Hematopoietic multipotent progenitor cell treated with erythropoietin and hydrocortisone succinate and interleukin-3 and kit ligand, for 4 days (in vitro differentiated cells): ENCODE data around the gene CPNE6.
"Not testable (repeated sequence)": the region's sequence is repeated elsewhere in the genome, so short reads cannot be mapped to it uniquely, and the experiment has no call there.

Experiments used
- DNase-seq: peaks from one replicate; pipeline ENCODE4 v3.0.0-alpha.2; 2015

The CPNE6 gene

DNA sequence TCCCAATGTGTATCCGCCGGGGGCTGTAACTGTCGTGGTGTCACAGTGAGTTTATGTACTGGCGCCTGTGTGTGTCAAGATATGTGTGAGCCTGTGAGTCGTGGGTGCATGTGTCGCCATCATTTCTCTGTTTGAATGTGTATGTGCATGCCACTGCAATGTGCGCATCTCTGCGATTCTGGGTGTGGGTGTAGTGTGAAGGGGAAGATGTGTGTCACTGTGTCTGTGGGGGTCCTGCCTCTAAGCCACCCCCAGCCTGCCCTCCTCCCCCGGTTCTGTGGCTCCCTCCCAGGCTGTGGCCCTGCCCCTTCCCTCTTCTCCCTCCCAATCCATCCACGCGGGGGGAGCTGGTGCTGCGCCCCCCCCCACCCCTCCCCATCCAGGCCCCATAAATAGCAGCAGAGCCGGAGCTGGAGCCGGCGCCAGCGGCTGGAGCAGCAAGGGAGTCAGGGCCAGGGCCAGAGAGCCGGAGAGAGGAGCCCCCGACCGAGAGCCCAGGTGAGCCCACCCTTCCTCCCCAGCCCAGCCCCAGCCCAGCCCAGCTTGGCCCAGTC lies at the start of gene CPNE6:
Gene CPNE6 (plus strand): TSS at position 419 of the 554 bp plus-strand sequence. CDS start 1,375 bp downstream, outside the sequence.
- no peak for DNase-seq

DNA sequence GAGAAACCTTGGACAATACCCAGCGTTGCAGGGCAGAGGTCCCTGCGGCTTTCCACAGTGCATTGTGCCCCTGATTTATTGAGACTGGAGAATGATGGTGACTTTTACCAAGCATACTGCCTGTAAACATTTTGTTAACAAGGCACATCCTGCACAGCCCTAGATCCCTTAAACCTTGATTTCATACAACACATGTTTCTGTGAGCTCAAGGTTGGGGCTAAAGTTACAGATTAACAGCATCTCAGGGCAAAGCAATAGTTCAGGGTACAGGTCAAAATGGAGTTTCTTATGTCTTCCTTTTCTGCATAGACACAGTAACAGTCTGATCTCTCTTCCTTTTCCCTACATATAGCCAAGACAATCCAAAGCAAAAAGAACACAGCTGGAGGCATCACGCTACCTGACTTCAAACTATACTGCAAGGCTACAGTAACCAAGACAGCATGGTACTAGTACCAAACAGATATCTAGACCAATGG lies 46.4 kb upstream of the CPNE6 start:
- DNase-seq, result not testable (repeated sequence)

DNA sequence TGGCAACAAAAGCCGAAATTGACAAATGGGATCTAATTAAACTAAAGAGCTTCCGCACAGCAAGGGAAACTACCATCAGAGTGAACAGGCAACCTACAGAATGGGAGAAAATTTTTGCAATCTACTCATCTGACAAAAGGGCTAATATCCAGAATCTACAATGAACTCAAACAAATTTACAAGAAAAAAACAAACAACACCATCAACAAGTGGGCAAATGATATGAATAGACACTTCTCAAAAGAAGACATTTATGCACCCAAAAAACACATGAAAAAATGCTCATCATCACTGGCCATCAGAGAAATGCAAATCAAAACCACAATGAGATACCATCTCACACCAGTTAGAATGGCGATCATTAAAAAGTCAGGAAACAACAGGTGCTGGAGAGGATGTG lies 41.7 kb upstream of the CPNE6 start:
- not testable (repeated sequence) for DNase-seq

DNA sequence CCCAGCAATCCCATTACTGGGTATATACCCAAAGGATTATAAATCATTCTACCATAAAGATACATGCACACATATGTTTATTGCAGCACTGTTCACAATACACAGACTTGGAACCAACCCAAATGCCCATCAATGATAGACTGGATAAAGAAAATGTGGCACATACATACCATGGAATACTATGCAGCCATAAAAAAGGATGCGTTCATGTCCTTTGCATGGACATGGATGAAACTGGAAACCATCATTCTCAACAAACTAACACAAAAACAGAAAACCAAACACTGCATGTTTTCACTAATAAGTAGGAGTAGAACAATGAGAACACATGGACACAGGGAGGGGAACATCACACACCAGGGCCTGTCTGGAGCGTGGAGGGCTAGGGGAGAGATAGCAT lies 40.0 kb upstream of the CPNE6 start:
- DNase-seq, result not testable (repeated sequence)

DNA sequence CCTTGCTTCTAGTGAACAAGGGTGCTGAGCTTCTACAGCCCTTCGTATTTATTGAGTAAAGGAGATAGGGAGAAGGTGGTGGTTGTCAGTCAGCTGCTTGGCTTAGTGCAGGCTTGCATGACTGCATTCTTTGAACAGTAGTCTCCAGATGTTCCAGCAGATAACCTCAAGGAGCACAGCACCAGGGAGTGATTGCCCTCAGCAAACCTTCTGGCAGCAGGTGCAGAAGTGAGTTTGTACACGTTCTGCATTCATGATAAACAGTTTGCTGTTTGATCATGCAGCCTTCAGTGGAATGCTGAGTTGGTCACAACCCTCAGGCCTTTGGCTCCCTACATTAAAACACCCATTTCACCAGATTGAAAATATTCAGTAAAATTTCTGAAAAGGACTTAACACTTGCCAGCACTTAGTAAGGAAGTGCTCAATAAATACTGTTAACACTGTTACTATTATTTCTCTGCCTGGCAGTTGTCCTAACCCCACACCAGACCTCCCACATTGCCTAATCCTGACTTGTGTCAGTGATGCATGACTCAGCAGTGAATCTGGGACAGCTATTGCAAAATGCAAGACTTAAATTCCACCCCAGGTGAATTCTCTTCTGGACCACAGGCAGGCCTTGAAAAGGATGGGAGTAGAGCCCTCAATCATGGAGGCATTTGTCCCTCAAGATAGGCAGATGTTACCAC lies 38.5 kb upstream of the CPNE6 start:
- DNase-seq, result peak; percentile 55

DNA sequence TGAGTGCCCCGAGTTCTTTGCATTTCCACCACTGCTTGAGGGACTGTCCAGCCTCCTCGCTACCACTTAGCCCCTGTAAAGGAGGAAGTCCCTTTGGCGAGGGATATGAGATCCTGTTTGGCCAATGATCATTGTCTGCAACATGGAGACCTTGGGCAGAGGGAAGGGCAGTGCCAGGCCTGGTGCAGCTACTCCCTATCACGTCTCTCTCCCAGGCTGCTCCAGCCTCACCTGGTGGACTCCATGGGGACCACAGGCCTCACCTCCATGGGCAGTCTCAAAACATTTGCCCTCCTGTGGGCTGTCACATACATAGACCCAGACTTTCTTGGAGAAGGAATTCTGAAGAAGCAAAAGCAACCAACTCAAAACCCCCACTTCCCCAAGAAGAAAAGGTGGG lies 35.6 kb upstream of the CPNE6 start:
- DNase-seq, result not testable (repeated sequence)

DNA sequence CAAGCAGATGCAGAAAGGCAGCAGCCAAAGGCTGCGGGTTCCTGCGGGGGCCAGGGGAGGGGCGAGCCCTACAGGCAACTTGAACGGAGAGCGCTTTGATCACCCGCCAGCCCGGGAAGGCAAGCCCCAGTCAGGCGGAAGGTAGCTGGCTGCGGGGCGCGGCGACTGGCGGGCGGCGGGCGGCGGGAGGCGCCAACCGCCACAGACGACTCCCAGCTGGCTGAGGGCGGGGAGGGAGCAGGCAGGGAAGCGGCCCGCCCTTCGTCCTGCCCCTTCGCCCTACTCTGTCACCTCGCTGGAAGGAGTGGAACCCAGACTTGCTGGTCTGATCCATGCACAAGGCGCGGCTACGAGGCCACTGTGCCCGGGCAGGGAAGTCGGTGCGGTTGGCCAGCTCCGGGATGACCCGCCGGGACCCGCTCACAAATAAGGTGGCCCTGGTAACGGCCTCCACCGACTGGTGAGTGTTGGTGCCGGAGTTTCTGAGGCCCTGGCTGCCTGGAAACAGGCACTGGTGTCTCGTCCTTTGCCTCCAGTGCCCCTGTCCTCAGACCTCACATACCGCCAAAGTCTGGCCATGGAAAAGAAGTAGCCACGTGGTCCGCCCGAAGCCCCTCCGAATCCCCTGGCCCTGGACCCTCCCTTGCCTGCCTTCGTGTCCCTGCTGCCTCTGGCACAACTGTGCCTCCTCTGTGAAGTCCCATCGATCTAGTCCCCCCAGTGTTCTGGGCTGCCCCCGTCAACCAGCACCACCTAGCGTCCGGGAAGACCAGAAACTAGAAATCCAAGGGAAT lies 35.0 kb upstream of the CPNE6 start:
- peak; percentile 89 for DNase-seq

DNA sequence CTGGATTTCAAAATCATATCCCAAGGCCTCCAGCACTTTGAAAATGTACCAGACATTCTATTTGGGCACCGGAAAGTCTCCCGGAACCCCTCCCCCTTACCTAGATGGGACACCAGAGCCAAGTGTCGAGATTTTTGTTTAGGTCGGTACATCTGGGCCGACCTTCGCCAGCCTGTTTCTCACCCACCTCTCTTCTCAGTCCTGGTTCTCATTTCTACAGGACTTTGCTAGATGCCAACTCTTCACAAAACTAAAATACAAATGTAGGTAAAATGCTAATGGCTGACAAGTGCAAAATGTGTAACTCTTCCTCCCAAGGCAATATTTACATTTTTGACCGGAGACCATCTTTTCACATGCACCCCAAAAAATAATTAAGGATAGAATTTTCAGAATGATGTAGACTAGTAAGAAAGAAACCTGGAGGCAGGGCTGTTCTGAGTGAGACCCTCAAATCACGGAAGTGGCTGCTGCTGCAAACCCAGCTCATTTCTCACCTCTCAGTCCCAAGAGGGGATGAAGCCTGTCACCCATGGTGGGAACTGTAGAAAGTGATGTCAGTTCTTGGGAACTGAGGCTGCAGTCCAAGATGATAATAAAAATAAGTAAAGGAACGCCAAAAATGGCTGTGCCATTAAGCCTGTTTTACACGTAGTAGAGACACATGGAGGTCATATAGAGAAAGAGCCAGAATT lies 34.3 kb upstream of the CPNE6 start:
- not testable (repeated sequence) for DNase-seq

DNA sequence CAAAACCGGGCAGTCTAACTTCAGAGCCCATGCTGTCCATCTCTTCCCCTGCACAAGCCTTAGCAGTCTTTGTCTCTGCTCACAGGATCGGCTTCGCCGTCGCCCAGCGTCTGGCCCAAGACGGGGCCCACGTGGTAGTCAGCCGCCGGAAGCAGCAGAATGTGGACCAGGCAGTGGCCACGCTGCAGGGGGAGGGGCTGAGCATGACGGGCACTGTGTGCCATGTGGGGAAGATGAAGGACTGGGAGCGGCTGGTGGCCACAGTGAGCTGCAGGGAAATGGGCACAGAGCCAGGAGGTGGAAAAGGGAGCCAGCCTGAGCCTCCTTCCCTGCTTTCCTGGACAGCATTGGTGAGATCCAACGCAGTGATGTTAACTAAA lies 33.7 kb upstream of the CPNE6 start:
- no peak for DNase-seq

DNA sequence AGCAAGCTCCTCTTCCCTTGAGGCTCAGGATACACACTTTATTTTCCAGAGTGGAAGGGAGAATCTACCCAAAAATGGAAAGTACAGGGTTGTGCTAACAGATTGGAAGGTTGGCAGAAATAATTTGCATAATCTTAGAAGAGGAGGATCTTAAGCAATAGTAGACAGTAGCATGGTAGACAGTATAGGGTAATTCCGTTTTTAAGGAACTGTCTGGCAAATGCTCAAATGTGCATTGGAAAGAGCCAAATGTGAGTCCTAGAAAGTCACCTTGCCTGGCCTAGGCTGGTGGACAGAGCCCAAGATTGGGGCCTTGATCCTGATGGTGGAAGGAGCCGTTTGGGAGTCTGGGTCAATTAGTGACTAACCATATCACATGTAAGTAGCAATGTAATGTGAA lies 32.7 kb upstream of the CPNE6 start:
- DNase-seq, result no peak

DNA sequence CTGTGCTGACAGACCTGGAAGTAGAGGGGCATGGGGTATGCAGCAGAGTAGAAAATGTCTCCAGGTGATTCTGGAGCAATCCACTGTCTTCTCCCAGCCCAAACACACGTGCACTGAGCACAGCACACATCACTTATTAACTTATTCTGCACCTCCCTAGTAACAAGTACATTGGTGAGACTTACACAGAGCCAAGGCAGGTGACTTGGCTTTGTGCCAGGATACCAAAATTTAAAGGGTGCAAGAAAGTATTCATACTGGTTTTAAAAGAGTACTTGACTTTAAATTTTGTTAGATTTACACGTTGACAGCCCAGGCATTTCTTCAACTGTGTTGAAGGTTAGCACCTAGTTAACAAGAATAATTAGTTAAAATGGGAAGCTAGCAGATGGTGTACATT lies 30.7 kb upstream of the CPNE6 start:
- no peak for DNase-seq

DNA sequence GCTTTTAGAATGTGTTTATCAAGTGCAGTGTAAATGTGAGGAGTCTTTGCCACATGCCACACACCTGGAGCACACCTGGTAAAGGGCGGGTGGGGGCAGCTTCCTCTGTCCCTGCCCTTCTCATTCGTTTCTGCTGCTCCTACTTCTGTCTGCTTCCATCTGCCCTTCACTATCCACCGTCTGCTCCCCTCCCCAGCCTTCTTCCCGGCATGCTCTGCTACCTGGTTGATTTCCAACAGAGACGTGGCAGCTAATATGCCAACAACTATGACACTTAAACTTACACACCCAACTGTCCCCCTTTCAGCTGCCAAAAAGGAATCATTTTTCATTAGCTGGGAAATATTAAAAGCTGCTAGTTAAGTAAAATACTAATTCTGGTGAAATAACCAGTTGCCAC lies 28.6 kb upstream of the CPNE6 start:
- no peak for DNase-seq

DNA sequence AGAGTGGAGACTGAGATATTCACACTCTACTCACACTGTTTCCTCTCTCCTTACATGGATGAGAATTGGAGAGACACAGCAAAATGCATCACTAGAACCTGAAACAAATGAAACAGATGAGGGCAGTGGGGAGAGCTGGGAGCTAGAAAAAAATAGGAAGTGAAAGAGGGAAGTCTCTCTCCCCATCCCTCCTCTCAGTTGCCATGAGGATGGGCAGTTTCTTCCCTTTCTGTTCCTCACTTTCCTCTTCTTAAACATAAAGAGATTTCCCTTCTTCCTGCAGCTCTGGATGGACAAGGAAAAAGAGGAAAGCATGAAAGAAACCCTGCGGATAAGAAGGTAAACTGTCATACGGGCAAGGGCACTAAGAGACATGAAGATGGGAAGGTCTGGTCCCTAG lies 22.4 kb upstream of the CPNE6 start:
- not testable (repeated sequence) for DNase-seq

DNA sequence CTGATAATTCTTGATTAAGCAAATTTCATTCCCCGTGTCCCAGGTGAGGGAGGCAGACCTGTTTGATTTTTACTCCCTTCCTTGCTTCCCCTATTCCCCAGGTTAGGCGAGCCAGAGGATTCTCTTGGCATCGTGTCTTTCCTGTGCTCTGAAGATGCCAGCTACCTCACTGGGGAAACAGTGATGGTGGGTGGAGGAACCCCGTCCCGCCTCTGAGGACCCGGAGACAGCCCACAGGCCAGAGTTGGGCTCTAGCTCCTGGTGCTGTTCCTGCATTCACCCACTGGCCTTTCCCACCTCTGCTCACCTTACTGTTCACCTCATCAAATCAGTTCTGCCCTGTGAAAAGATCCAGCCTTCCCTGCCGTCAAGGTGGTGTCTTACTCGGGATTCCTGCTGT lies 20.6 kb upstream of the CPNE6 start:
- DNase-seq, result not testable (repeated sequence)

DNA sequence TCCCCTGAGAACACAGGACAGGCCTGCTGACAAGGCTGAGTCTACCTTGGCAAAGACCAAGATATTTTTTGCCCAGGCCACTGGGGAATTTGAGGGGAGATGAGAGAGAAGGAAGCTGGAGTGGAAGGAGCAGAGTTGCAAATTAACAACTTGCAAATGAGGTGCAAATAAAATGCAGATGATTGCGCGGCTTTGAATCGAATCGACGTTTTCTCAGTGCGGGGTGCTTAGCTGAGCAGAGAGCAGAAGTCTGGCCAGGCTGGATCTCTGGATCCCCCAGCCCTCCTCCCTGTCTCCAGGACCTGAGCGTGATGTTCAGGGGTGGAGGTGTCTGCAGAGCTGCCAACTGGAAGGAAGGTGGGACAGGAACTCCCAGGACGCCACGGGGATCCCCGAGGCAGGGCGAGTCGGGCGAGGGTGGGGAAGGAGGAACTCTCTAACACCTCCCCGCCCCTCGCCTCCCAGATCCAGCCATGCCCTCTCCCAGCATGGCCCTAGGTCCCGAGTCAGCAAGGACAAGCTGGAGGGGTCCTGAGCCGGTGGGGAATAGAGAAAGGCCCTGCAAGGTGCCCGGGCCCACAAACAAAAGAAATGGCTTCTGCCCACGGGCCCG lies 20.1 kb upstream of the CPNE6 start:
- DNase-seq, result no peak

DNA sequence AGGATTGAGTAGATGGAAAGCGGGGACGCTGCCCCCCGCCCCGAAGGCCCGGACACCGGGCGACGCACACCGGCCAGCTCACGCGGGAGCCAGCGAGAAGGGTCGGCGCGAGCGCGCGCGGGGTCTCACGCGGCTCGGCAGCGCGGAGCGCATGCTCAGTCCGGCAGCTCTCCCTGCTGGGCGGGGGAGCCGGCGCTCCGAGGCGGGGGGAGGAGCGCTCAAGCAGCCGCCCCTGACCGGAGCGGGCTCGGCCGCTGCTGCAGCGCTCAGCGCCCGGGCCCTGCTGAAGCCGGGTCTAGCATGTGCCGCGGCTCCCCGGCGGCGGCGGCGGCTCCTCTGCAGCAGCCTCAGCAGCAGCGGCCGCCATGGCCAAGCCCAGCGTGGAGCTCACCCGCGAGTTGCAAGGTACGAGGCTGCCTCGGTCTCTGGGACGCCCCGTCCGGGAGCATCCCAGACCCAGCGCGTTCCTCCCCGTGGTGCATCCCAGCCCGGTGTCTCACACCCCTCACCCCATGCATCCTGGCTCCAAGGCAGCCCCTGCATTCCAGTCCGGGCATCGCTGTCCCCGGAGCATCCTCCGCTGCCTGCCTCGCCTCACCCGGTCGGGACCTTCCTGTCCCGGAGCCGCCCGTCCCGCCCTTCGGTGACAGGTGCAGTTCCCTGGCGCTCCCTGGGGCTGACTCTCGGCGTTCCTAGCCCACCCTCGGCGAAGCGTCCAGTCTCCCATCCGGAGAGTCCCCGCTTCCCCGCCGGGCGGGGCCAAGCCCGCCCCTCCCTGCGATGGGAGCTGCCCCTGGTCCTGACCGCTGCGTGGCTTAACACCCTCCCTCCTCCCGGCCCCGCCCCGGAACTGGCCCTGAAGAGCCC lies 19.3 kb upstream of the CPNE6 start, which contains the start of gene CARMIL3:
Gene CARMIL3 (plus strand): TSS at position 221 of the 867 bp plus-strand sequence. CDS start 145 bp downstream, at position 366.
- peak; percentile 78 for DNase-seq

DNA sequence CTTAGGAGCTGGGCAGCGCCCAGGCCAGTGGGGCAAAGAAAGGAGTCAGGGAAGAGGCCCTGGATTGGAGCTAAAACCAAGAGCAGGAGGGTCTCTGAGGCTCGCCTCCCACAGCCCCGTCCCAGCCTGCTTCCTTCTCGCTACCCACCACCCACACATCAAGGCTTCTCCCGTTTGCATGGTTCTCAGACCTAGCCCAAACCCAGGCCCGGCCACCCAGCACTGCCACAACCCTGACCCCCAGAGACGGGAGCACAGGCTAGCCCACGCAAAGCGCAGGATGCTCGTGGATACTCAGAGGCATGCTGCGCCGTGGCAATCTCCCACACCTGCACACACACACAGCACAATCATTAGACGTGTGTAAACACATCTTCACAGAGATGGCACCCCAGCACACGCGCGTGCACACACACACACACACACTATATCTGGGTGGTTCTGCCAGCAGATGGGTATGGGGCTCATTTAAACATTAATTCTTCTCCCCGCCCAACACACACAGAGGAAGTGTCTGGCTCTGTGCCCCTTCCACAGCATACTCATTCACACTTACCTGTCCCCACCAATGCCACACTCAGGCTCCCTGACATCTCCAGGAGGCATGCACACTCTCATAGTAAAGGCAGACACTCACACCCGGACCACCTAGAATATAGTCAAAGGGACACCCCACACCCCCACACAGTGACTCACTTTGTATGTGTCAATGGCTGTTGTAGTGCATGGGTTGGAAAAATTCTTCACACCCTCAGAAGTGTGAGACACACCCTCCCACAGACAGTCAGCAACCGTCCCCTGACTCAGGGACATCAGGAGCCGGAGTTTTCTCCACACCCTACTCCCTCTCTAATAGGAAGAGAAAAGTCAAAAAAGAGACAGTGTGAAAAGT lies 18.5 kb upstream of the CPNE6 start:
- DNase-seq, result no peak

DNA sequence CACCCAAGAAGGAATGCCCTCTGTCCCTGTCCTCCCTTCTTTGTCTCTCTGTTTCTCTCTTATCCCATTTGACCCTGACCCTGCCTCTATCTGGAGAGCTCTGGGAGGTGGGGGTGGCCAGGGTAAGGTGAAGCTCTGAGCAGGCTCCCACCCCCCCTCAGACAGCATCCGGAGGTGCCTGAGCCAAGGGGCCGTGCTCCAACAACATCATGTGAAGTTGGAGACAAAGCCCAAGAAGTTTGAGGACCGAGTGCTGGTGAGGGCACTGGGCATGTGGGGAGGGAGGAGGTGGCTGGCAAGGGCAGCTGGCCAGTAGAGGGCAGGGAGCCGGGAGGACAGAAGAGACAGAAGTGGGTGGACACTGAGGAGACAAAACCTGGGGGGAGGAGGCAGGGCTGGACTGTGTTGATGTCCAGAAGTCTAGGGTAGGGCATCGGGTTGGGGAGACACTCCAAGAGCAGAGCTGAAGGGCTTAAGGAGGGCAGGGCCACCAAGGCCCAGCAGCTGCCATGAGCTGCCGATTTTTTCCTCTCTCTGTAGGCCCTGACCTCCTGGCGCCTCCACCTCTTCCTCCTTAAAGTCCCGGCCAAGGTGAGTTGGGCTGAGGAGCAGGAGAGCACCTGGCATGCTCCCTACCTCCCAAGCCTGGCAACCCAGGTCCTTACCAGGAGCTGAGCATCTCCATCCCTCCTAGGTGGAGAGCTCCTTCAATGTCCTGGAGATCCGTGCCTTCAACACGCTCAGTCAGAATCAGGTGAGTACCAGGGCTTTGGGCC lies 17.6 kb upstream of the CPNE6 start:
- no peak for DNase-seq

DNA sequence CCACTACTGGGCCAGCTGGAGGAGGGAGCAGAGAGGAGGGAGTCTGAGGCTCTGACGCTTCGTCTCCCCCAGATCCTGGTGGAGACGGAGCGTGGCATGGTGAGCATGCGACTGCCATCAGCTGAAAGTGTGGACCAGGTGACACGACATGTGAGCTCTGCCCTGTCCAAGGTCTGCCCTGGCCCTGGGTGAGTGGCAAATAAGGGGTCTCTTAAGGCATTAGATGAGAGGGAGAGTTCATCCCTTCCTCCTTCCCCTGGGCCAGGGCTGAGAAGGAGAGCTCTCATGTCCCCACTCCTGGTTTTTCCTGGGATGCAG lies 17.1 kb upstream of the CPNE6 start:
- no peak for DNase-seq

DNA sequence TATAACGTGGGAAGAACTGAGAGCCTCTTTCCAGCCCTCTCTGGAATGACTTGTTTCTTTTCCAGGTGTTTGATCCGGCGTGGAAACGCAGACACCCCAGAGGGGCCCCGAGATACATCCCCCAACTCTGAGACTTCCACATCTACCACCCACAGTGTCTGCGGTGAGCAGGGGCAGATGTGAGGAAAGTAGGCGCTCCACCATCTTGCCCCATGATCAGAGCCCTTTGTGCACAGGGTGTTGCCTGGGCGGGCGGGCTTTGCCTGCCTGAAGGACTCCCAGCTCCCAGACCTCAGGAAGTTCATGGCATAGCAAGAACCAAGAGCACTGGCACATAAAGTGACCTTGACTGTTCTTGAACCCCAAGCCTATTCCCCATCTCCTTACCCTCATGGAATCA lies 16.7 kb upstream of the CPNE6 start:
- no peak for DNase-seq
